SU-DHL-6 (cell line): ENCODE data around the gene GPR157.

Experiments
- H2AFZ ChIP-seq: fragments of 200-600 bp; sonication (generic); 2 replicates; pipeline ENCODE4 v1.6.1; 2014; ENCODE audit warnings: low read depth, mild to moderate bottlenecking, moderate library complexity, mixed read lengths, antibody characterized with exemption, low read length; ENCODE audit not compliant: severe bottlenecking
- H3F3A ChIP-seq: fragments of 200-600 bp; shearing (Covaris generic); 2 replicates; pipeline ENCODE4 v1.6.0; 2016; ENCODE audit warnings: antibody characterized with exemption, mild to moderate bottlenecking; ENCODE audit not compliant: insufficient read depth
- H3K27ac ChIP-seq: fragments of 200-600 bp; sonication (generic); 2 replicates; pipeline ENCODE4 v1.5.1; 2016; ENCODE audit warnings: low read depth, mild to moderate bottlenecking, low read length, moderate library complexity, mixed read lengths
- H3K27me3 ChIP-seq: fragments of 200-600 bp; sonication (generic), shearing (Covaris generic); 2 replicates; pipeline ENCODE4 v1.6.0; 2014; ENCODE audit warnings: mild to moderate bottlenecking, low read length
- H3K36me3 ChIP-seq: fragments of 200-600 bp; sonication (generic); 2 replicates; pipeline ENCODE4 v1.6.1; 2014; ENCODE audit warnings: mild to moderate bottlenecking, low read length, mixed read lengths
- H3K4me2 ChIP-seq: fragments of 300-600, 200-600 bp; shearing (Covaris generic), sonication (generic); 2 replicates; pipeline ENCODE4 v1.6.0; 2014; ENCODE audit warnings: low read length, low read depth, mild to moderate bottlenecking; ENCODE audit not compliant: poor library complexity, severe bottlenecking
- H3K4me3 ChIP-seq: fragments of 200-600 bp; sonication (generic); 2 replicates; pipeline ENCODE4 v1.5.1; 2014; ENCODE audit warnings: antibody characterized with exemption, low read length, mild to moderate bottlenecking, mixed read lengths; ENCODE audit not compliant: insufficient read depth, poor library complexity, severe bottlenecking
- H3K79me2 ChIP-seq: fragments of 200-600 bp; sonication (generic); 2 replicates; pipeline ENCODE4 v1.6.1; 2014; ENCODE audit warnings: mild to moderate bottlenecking, low read length, moderate library complexity; ENCODE audit not compliant: insufficient read depth
- H3K9ac ChIP-seq: fragments of 200-600 bp; sonication (generic); 2 replicates; pipeline ENCODE4 v1.7.0; 2014; ENCODE audit warnings: mild to moderate bottlenecking, low read length
- H3K9me2 ChIP-seq: fragments of 200-600 bp; sonication (generic); replicated peaks from 2 replicates; pipeline ENCODE4 v1.6.1; 2014; ENCODE audit warnings: low read length; ENCODE audit not compliant: insufficient read depth
- H3K9me3 ChIP-seq: fragments of 200-600 bp; sonication (generic); 2 replicates; pipeline ENCODE4 v1.6.1; 2014; ENCODE audit warnings: low read length, mixed read lengths; ENCODE audit not compliant: insufficient read depth
- H4K20me1 ChIP-seq: fragments of 200-600 bp; sonication (generic); 2 replicates; pipeline ENCODE4 v1.6.1; 2014; ENCODE audit warnings: low read depth, mild to moderate bottlenecking, antibody characterized with exemption, low read length, moderate library complexity, mixed read lengths
- EZH2phosphoT487 ChIP-seq: fragments of 200-600 bp; sonication (generic), shearing (Covaris generic); conservative IDR thresholded peaks from 2 replicates; pipeline ENCODE4 v1.6.1; 2018; ENCODE audit warnings: mild to moderate bottlenecking, antibody characterized with exemption, low read length, moderate library complexity, mixed read lengths
- TF ChIP-seq, protein P1 (sequence below): fragments of 200-600 bp; sonication (generic); IDR thresholded peaks from one replicate; pipeline ENCODE4 v1.5.1; 2017; ENCODE audit warnings: antibody characterized with exemption, mild to moderate bottlenecking, low read length, moderate library complexity; ENCODE audit not compliant: insufficient read depth, poor library complexity, severe bottlenecking

Gene GPR157

DNA sequence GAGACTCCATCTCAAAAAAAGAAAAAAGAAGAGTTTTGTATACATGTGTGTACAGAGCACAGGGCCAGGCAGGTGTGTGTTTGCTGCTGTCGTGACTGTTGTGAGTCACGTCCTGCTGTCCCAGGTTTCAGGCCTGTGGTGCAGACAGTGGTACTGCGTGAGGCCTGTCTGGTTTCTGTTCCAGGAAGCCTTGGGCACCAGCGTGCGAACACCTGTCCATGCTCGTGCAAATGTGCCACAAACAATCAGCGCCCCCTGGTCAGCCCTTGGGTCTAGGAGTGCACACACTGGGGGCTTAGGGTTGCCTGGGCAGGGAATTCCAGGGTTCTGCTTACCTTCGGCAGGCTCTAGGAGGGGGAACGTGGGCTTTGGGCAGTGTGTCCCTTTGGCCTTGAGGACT, 16.9 kb downstream of the GPR157 start:
- Histone ChIP-seq H2AFZ (no peak overlapping the region), H3K27ac (no peak overlapping the region), H4K20me1 (no peaks in the 10 kb centered on the region), H3K9me2 (no peaks in the 10 kb centered on the region), H3K9ac (no peak overlapping the region), H3K27me3 (no peaks in the 10 kb centered on the region), H3K79me2 (no peaks in the 10 kb centered on the region), H3K9me3 (no peaks in the 10 kb centered on the region), H3K36me3 (no peaks in the 10 kb centered on the region), H3K4me3 (no peak overlapping the region), H3F3A (0 out of 2 replicates have a peak, but pooled peaks cover 6% of the 10 kb centered on the region), H3K4me2 (no peak overlapping the region)
- TF ChIP-seq EZH2phosphoT487, result no peak
- TF ChIP-seq, protein P1, sequence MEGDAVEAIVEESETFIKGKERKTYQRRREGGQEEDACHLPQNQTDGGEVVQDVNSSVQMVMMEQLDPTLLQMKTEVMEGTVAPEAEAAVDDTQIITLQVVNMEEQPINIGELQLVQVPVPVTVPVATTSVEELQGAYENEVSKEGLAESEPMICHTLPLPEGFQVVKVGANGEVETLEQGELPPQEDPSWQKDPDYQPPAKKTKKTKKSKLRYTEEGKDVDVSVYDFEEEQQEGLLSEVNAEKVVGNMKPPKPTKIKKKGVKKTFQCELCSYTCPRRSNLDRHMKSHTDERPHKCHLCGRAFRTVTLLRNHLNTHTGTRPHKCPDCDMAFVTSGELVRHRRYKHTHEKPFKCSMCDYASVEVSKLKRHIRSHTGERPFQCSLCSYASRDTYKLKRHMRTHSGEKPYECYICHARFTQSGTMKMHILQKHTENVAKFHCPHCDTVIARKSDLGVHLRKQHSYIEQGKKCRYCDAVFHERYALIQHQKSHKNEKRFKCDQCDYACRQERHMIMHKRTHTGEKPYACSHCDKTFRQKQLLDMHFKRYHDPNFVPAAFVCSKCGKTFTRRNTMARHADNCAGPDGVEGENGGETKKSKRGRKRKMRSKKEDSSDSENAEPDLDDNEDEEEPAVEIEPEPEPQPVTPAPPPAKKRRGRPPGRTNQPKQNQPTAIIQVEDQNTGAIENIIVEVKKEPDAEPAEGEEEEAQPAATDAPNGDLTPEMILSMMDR, result no peak

DNA sequence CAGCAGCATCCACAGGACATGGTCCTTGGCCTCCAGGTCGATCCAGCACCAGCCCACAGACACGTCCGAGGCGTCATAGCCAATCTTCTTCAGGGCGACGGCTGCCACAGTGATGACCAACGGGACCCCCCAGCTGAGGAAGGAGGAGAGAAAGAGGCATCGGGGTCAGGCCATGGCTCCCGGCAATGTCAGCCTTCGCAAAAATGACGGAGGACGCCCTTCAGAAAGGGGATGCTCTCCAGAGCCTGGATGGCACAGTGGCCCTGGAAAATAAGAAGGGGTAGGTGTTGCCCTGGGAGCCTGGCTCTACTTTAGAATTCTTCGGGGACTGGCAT, 17.6 kb downstream of the GPR157 start:
- no peak overlapping the region for H2AFZ ChIP-seq
- H3K36me3 ChIP-seq, result no peaks in the 10 kb centered on the region
- no peak overlapping the region for H3K27ac ChIP-seq
- H3K4me3 ChIP-seq, result no peak overlapping the region
- H3K27me3 ChIP-seq, result no peaks in the 10 kb centered on the region
- H3K9ac ChIP-seq, result no peak overlapping the region
- no peaks in the 10 kb centered on the region for H4K20me1 ChIP-seq
- H3K79me2 ChIP-seq, result no peaks in the 10 kb centered on the region
- H3K9me3 ChIP-seq, result no peaks in the 10 kb centered on the region
- H3K9me2 ChIP-seq, result no peaks in the 10 kb centered on the region
- 0 out of 2 replicates have a peak, but pooled peaks cover 6% of the 10 kb centered on the region for H3F3A ChIP-seq
- H3K4me2 ChIP-seq, result no peak overlapping the region
- no peak for TF ChIP-seq EZH2phosphoT487
- TF ChIP-seq, protein P1, result no peak

DNA sequence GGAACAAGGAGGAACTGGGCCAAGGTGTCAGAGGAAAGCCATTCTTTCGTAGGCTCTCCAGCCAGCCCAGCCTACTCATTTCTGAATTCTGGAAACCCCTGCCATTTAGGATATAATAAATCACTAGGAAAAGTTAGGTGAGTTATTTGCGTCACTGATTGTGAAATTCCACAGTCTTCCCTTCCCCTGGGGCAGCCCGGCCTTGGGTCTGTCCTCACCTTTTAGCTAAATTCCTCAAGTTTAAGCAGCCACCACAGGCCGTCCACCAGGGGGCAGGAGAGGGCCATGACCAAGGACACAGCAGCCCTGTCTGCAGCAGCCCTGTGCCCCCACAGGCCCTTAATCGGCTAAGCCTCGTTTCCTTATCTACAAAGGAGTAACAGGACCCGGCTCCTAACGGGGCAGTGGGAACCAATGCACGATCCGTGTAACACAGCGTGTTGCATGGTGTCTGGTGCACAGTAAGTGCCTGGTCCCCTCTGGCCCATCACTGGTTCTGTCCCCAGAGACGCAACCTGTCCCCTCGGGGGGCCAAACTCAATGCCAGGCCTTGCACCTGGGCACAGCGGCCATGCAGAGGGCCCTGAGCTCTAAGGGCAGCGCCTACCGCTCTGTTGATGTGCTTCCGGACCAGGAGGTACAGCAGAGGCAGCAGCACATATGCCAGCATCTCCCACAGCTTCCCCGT, 18.1 kb downstream of the GPR157 start:
- Histone ChIP-seq H3K27me3 (no peaks in the 10 kb centered on the region), H3K4me3 (no peak overlapping the region), H3K9me3 (no peaks in the 10 kb centered on the region), H4K20me1 (no peaks in the 10 kb centered on the region), H3K4me2 (no peak overlapping the region), H3K36me3 (no peaks in the 10 kb centered on the region), H3F3A (0 out of 2 replicates have a peak, but pooled peaks cover 5% of the 10 kb centered on the region), H2AFZ (no peak overlapping the region), H3K9ac (no peak overlapping the region), H3K9me2 (no peaks in the 10 kb centered on the region), H3K27ac (no peak overlapping the region), H3K79me2 (no peaks in the 10 kb centered on the region)
- TF ChIP-seq EZH2phosphoT487, result no peak
- TF ChIP-seq, protein P1, result peak; percentile 91
